GM23338 (cell line): ENCODE measurements around the gene PTGDS. TPM values are rescaled to one million over a fixed set of nuclear protein-coding genes. Genes with fewer than 3 reads are reported as not detected.
A peak's percentile ranks its signal among the peaks of the same experiment; 100 is the strongest.

Source experiments
- ATAC-seq: fragments of 200-7000 bp; cut with Tn5 transposase; 3 replicates; pipeline ENCODE4 v1.9.1; 2020
- DNase-seq: peaks from one replicate; pipeline ENCODE4 v3.0.0-alpha.2; 2015; ENCODE audit warnings: low spot score
- H2AFZ ChIP-seq: fragments of 200-600 bp; sonication (generic); 2 replicates; pipeline ENCODE4 v1.8.0; 2016; ENCODE audit warnings: antibody characterized with exemption, mild to moderate bottlenecking, moderate library complexity
- H3F3A ChIP-seq: fragments of 200-600 bp; sonication (generic); replicated peaks from 2 replicates; pipeline ENCODE4 v1.8.0; 2017; ENCODE audit warnings: antibody characterized with exemption, mixed run types, low read depth
- H3K27ac ChIP-seq: fragments of 200-600 bp; sonication (generic); 2 replicates; pipeline ENCODE4 v1.6.1; 2016; ENCODE audit warnings: low read depth
- H3K27me3 ChIP-seq: fragments of 200-600 bp; sonication (generic); 2 replicates; pipeline ENCODE4 v1.8.0; 2016; ENCODE audit warnings: mild to moderate bottlenecking, mixed run types, moderate library complexity; ENCODE audit not compliant: insufficient read depth
- H3K36me3 ChIP-seq: fragments of 200-600 bp; sonication (generic); 2 replicates; pipeline ENCODE4 v1.8.0; 2016; ENCODE audit warnings: mild to moderate bottlenecking; ENCODE audit not compliant: insufficient read depth
- H3K4me1 ChIP-seq: fragments of 200-600 bp; sonication (generic); 2 replicates; pipeline ENCODE4 v1.8.0; 2016; ENCODE audit warnings: mild to moderate bottlenecking, moderate library complexity; ENCODE audit not compliant: insufficient read depth
- H3K4me2 ChIP-seq: fragments of 200-600 bp; sonication (generic); 2 replicates; pipeline ENCODE4 v1.7.1; 2017; ENCODE audit warnings: mixed run types
- H3K4me3 ChIP-seq: fragments of 200-600 bp; sonication (generic); 2 replicates; pipeline ENCODE4 v1.6.1; 2016; ENCODE audit warnings: mixed run types
- H3K79me2 ChIP-seq: fragments of 200-600 bp; sonication (generic); replicated peaks from 2 replicates; pipeline ENCODE4 v1.8.0; 2017; ENCODE audit warnings: mild to moderate bottlenecking; ENCODE audit not compliant: insufficient read depth
- H3K9me2 ChIP-seq: fragments of 200-600 bp; sonication (generic); 2 replicates; pipeline ENCODE4 v1.8.0; 2017; ENCODE audit not compliant: insufficient read depth
- H4K20me1 ChIP-seq: fragments of 200-600 bp; sonication (generic); replicated peaks from 2 replicates; pipeline ENCODE4 v1.8.0; 2017; ENCODE audit warnings: mild to moderate bottlenecking; ENCODE audit not compliant: insufficient read depth
- H3K27ac Mint-ChIP-seq: 2 replicates; pipeline ENCODE4 v1.8.0; 2020; ENCODE audit warnings: inconsistent platforms, mild to moderate bottlenecking, moderate library complexity, mixed read lengths
- H3K27me3 Mint-ChIP-seq: 3 replicates; pipeline ENCODE4 v1.8.0; 2022; ENCODE audit warnings: low read depth, mild to moderate bottlenecking, moderate library complexity, mixed read lengths, inconsistent platforms; ENCODE audit not compliant: insufficient read depth, poor library complexity
- H3K36me3 Mint-ChIP-seq: 3 replicates; pipeline ENCODE4 v1.8.0; 2021; ENCODE audit warnings: low read depth, mild to moderate bottlenecking, inconsistent platforms, moderate library complexity, mixed read lengths
- H3K4me1 Mint-ChIP-seq: 3 replicates; pipeline ENCODE4 v1.8.0; 2020; ENCODE audit warnings: mild to moderate bottlenecking, inconsistent platforms, mixed read lengths
- H3K4me3 Mint-ChIP-seq: 3 replicates; pipeline ENCODE4 v1.8.0; 2021; ENCODE audit warnings: moderate library complexity, mild to moderate bottlenecking, inconsistent platforms, mixed read lengths
- H3K9me3 Mint-ChIP-seq: 3 replicates; pipeline ENCODE4 v1.8.0; 2020; ENCODE audit warnings: moderate library complexity, mild to moderate bottlenecking, inconsistent platforms, mixed read lengths
- EZH2 ChIP-seq: fragments of 200-600 bp; sonication (generic); IDR thresholded peaks from one replicate; pipeline ENCODE4 v1.8.0; 2017; ENCODE audit warnings: antibody characterized with exemption, mild to moderate bottlenecking, low read depth; ENCODE audit not compliant: unreplicated experiment
- NANOG ChIP-seq: IDR thresholded peaks from 2 replicates; pipeline ENCODE4 v1.6.1; 2016; ENCODE audit warnings: antibody characterized with exemption, borderline replicate concordance
- POLR2AphosphoS5 ChIP-seq: IDR thresholded peaks from 2 replicates; pipeline ENCODE4 v1.6.1; 2016; ENCODE audit warnings: antibody characterized with exemption, low read depth
- ZNF114 ChIP-seq: fragments of 250-450 bp; sonication (Bioruptor Pico); IDR thresholded peaks from 2 replicates; pipeline ENCODE4 v1.5.0; 2020; ENCODE audit warnings: mild to moderate bottlenecking, moderate library complexity
- ZNF331 ChIP-seq: fragments of 250-450 bp; sonication (Bioruptor Pico); IDR thresholded peaks from 2 replicates; pipeline ENCODE4 v1.5.0; 2020; ENCODE audit warnings: low read depth, mild to moderate bottlenecking, moderate library complexity
- polyA plus RNA-seq: library from polyadenylated mRNA; unstranded; fragments of >200 nt; fragmentation: Nextera tagmentation; extraction: Ambion mirVana; gene quantifications from 2 replicates; pipeline ENCODE4 v1.2.1, GENCODE V29; 2016
- total RNA-seq: library from RNA; depleted of rRNA; stranded (reverse); fragments of >200 nt; shearing (Covaris generic); gene quantifications from 2 replicates; pipeline ENCODE4 v1.2.3, GENCODE V29; 2014
- TF ChIP-seq, protein P1 (sequence below), 2 experiments: fragments of 200-600 bp in 1 of 2; sonication (generic) in 1 of 2; conservative IDR thresholded peaks; 2 replicates each; pipeline versions ENCODE4 v1.5.1 to v1.6.1; 2016 to 2017; ENCODE audit warnings: antibody characterized with exemption in 2 of 2, low read depth in 2 of 2, mild to moderate bottlenecking in 2 of 2, moderate library complexity in 1 of 2
- TF ChIP-seq, protein P2 (sequence below): IDR thresholded peaks from 2 replicates; pipeline ENCODE4 v1.6.1; 2016; ENCODE audit warnings: antibody characterized with exemption
- TF ChIP-seq, protein P3 (sequence below): fragments of 250-450 bp; sonication (Bioruptor Pico); IDR thresholded peaks from 2 replicates; pipeline ENCODE4 v1.5.0; 2020; ENCODE audit warnings: mild to moderate bottlenecking, moderate library complexity

Gene PTGDS
- total and polyA plus RNA-seq, 2 experiments from 2014 or later = 1.9 to 3.1 TPM

DNA sequence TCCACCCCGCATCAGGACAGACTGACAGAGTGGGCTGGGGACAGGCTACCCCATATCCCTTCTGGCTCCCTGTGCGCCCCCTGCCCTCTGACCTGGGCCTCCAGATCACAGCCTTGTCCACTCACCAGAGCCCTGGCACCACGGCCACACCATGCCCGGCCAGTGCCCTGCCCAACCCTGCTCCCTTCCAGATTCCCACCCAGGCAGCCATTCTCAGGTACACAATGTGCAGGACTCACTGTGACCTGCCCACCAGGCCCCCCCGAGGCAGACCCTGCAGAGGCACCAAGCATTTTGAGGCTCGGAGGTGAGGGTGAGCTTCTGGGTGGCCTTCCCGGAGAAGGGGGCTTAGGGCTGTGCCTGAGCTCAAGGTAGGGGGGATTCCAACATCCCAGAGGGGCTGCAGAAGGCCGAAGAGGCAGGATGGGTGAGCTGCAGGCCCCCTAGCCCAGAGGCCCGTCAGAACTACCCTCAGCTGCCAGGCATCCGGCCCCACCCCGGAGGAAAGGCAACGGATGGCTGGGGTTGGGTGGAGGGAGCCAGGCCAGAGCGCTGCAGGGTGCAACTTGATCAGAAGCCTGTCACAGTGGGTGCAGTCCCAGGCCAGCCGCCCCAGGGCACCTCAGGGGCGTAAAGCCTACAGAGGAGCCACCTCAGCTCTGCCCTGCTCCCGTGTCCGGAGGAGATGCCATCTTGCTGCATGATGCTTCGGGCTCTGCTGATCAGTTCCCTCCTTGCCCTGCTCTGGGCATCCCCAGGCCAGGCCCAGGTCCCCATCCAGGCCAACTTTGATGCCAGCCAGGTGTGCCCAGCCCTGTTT is 5.1 kb downstream of the PTGDS start, which contains the start of gene LCNL1:
Gene LCNL1, plus strand, starts transcription at position 762 of the 820 bp plus-strand sequence. CDS start 594 bp downstream, outside the sequence.
- ATAC-seq (no peak), DNase-seq (no peak)
- H3K4me1 ChIP-seq = peaks cover 3% of the 10 kb centered on the region; the same call in 1 of the 2 replicates
- peaks cover 21% of the 10 kb centered on the region for H3K27me3 Mint-ChIP-seq
- no peaks in the 10 kb centered on the region for H3F3A ChIP-seq
- H3K4me3 ChIP-seq = no peak within 1 kb of the TSS
- H3K27ac Mint-ChIP-seq = no peak within 1 kb of the TSS
- H3K36me3 Mint-ChIP-seq = no peaks in the 10 kb centered on the region; the same call in 2 of the 3 replicates
- TF ChIP-seq, protein P1, sequence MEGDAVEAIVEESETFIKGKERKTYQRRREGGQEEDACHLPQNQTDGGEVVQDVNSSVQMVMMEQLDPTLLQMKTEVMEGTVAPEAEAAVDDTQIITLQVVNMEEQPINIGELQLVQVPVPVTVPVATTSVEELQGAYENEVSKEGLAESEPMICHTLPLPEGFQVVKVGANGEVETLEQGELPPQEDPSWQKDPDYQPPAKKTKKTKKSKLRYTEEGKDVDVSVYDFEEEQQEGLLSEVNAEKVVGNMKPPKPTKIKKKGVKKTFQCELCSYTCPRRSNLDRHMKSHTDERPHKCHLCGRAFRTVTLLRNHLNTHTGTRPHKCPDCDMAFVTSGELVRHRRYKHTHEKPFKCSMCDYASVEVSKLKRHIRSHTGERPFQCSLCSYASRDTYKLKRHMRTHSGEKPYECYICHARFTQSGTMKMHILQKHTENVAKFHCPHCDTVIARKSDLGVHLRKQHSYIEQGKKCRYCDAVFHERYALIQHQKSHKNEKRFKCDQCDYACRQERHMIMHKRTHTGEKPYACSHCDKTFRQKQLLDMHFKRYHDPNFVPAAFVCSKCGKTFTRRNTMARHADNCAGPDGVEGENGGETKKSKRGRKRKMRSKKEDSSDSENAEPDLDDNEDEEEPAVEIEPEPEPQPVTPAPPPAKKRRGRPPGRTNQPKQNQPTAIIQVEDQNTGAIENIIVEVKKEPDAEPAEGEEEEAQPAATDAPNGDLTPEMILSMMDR (conservative IDR thresholded peaks at IDR 0.05; ENCODE audit: low read depth in 2 of 2) = 0 out of 4 replicates have a peak, but pooled peaks of 1 of the 2 experiments have one; percentile 9
- TF ChIP-seq, protein P2, sequence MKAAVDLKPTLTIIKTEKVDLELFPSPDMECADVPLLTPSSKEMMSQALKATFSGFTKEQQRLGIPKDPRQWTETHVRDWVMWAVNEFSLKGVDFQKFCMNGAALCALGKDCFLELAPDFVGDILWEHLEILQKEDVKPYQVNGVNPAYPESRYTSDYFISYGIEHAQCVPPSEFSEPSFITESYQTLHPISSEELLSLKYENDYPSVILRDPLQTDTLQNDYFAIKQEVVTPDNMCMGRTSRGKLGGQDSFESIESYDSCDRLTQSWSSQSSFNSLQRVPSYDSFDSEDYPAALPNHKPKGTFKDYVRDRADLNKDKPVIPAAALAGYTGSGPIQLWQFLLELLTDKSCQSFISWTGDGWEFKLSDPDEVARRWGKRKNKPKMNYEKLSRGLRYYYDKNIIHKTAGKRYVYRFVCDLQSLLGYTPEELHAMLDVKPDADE = no peak
- H3K9me3 Mint-ChIP-seq = no peaks in the 10 kb centered on the region
- H3K4me3 Mint-ChIP-seq = no peak within 1 kb of the TSS
- H3K27ac ChIP-seq = no peak within 1 kb of the TSS
- no peaks in the 10 kb centered on the region for H4K20me1 ChIP-seq
- no peaks in the 10 kb centered on the region for H3K9me2 ChIP-seq
- no peaks in the 10 kb centered on the region for H3K79me2 ChIP-seq
- peaks cover 1% of the 10 kb centered on the region; the same call in 2 of the 3 replicates for H3K4me1 Mint-ChIP-seq
- H2AFZ ChIP-seq = no peak within 1 kb of the TSS
- no peaks in the 10 kb centered on the region for H3K36me3 ChIP-seq
- peaks cover 38% of the 10 kb centered on the region for H3K27me3 ChIP-seq
- no peak within 1 kb of the TSS for H3K4me2 ChIP-seq

GRCh38 chr9:136983167-136983566 is 5.9 kb downstream of the PTGDS start:
- Histone ChIP-seq H4K20me1 (no peaks in the 10 kb centered on the region), H3K27ac (no peak overlapping the region), H2AFZ (no peak overlapping the region), H3K4me1 (peaks cover 3% of the 10 kb centered on the region; the same call in 1 of the 2 replicates), H3K4me2 (no peak overlapping the region), H3K9me2 (no peaks in the 10 kb centered on the region), H3K79me2 (no peaks in the 10 kb centered on the region), H3K36me3 (no peaks in the 10 kb centered on the region), H3F3A (no peaks in the 10 kb centered on the region), H3K4me3 (no peak overlapping the region), H3K27me3 (peaks cover 39% of the 10 kb centered on the region)
- peaks cover 20% of the 10 kb centered on the region for H3K27me3 Mint-ChIP-seq
- DNase-seq = no peak
- H3K27ac Mint-ChIP-seq = no peak overlapping the region
- no peaks in the 10 kb centered on the region; the same call in 2 of the 3 replicates for H3K4me1 Mint-ChIP-seq
- no peak for ATAC-seq
- no peaks in the 10 kb centered on the region; the same call in 2 of the 3 replicates for H3K36me3 Mint-ChIP-seq
- no peak overlapping the region for H3K4me3 Mint-ChIP-seq
- no peaks in the 10 kb centered on the region for H3K9me3 Mint-ChIP-seq
- TF ChIP-seq EZH2 (no peak), NANOG (no peak), ZNF114 (CRISPR knock-in tag) (no peak), POLR2AphosphoS5 (no peak), ZNF331 (no peak)
- TF ChIP-seq, protein P3, sequence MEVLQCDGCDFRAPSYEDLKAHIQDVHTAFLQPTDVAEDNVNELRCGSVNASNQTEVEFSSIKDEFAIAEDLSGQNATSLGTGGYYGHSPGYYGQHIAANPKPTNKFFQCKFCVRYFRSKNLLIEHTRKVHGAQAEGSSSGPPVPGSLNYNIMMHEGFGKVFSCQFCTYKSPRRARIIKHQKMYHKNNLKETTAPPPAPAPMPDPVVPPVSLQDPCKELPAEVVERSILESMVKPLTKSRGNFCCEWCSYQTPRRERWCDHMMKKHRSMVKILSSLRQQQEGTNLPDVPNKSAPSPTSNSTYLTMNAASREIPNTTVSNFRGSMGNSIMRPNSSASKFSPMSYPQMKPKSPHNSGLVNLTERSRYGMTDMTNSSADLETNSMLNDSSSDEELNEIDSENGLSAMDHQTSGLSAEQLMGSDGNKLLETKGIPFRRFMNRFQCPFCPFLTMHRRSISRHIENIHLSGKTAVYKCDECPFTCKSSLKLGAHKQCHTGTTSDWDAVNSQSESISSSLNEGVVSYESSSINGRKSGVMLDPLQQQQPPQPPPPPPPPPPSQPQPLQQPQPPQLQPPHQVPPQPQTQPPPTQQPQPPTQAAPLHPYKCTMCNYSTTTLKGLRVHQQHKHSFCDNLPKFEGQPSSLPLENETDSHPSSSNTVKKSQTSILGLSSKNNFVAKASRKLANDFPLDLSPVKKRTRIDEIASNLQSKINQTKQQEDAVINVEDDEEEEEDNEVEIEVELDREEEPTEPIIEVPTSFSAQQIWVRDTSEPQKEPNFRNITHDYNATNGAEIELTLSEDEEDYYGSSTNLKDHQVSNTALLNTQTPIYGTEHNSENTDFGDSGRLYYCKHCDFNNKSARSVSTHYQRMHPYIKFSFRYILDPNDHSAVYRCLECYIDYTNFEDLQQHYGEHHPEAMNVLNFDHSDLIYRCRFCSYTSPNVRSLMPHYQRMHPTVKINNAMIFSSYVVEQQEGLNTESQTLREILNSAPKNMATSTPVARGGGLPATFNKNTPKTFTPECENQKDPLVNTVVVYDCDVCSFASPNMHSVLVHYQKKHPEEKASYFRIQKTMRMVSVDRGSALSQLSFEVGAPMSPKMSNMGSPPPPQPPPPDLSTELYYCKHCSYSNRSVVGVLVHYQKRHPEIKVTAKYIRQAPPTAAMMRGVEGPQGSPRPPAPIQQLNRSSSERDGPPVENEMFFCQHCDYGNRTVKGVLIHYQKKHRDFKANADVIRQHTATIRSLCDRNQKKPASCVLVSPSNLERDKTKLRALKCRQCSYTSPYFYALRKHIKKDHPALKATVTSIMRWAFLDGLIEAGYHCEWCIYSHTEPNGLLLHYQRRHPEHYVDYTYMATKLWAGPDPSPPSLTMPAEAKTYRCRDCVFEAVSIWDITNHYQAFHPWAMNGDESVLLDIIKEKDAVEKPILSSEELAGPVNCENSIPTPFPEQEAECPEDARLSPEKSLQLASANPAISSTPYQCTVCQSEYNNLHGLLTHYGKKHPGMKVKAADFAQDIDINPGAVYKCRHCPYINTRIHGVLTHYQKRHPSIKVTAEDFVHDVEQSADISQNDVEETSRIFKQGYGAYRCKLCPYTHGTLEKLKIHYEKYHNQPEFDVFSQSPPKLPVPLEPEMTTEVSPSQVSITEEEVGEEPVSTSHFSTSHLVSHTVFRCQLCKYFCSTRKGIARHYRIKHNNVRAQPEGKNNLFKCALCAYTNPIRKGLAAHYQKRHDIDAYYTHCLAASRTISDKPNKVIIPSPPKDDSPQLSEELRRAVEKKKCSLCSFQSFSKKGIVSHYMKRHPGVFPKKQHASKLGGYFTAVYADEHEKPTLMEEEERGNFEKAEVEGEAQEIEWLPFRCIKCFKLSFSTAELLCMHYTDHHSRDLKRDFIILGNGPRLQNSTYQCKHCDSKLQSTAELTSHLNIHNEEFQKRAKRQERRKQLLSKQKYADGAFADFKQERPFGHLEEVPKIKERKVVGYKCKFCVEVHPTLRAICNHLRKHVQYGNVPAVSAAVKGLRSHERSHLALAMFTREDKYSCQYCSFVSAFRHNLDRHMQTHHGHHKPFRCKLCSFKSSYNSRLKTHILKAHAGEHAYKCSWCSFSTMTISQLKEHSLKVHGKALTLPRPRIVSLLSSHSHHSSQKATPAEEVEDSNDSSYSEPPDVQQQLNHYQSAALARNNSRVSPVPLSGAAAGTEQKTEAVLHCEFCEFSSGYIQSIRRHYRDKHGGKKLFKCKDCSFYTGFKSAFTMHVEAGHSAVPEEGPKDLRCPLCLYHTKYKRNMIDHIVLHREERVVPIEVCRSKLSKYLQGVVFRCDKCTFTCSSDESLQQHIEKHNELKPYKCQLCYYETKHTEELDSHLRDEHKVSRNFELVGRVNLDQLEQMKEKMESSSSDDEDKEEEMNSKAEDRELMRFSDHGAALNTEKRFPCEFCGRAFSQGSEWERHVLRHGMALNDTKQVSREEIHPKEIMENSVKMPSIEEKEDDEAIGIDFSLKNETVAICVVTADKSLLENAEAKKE = no peak
- TF ChIP-seq, protein P2 = no peak
